Neuronal stem cell (in vitro differentiated cells): ENCODE measurements around the gene RSPRY1.

ENCODE experiments used
- DNase-seq: peaks from one replicate; pipeline ENCODE4 v3.0.0-alpha.2; 2013; ENCODE audit warnings: low spot score
- H2AFZ ChIP-seq: one replicate; pipeline ENCODE4 v1.6.1; 2013; ENCODE audit warnings: mild to moderate bottlenecking, low read length, inconsistent platforms
- H2AK5ac ChIP-seq: 2 replicates; pipeline ENCODE4 v1.6.1; 2013; ENCODE audit warnings: low read depth, mild to moderate bottlenecking, inconsistent platforms, low read length, moderate library complexity, mixed read lengths
- H2BK120ac ChIP-seq: 2 replicates; pipeline ENCODE4 v1.6.1; 2013; ENCODE audit warnings: low read depth, mild to moderate bottlenecking, inconsistent platforms, low read length, moderate library complexity, mixed read lengths
- H2BK12ac ChIP-seq: one replicate; pipeline ENCODE4 v1.6.1; 2013; ENCODE audit warnings: low read length, inconsistent platforms
- H2BK15ac ChIP-seq: 2 replicates; pipeline ENCODE4 v1.6.1; 2013; ENCODE audit warnings: mild to moderate bottlenecking, low read length, inconsistent platforms, mixed read lengths
- H2BK5ac ChIP-seq: one replicate; pipeline ENCODE4 v1.6.1; 2013; ENCODE audit warnings: inconsistent platforms, mild to moderate bottlenecking, low read length, moderate library complexity
- H3K14ac ChIP-seq: one replicate; pipeline ENCODE4 v1.6.1; 2013; ENCODE audit warnings: low read length, inconsistent platforms
- H3K18ac ChIP-seq: 2 replicates; pipeline ENCODE4 v1.6.1; 2013; ENCODE audit warnings: low read length, inconsistent platforms
- H3K23ac ChIP-seq: 2 replicates; pipeline ENCODE4 v1.6.1; 2013; ENCODE audit warnings: low read depth, mild to moderate bottlenecking, mixed read lengths, low read length, inconsistent platforms; ENCODE audit not compliant: poor library complexity
- H3K27ac ChIP-seq: replicated peaks from 3 replicates; pipeline ENCODE4 v1.5.1; 2013; ENCODE audit warnings: low read length, inconsistent platforms
- H3K27me3 ChIP-seq, 3 experiments: 2 replicates each; pipeline ENCODE4 v1.6.1; 2013; ENCODE audit warnings: low read length in 3 of 3, mild to moderate bottlenecking in 2 of 3, inconsistent platforms in 1 of 3, low read depth in 1 of 3, mixed read lengths in 1 of 3, moderate library complexity in 1 of 3; ENCODE audit not compliant: control insufficient read depth in 3 of 3, insufficient read depth in 3 of 3
- H3K36me3 ChIP-seq, 2 donors: replicated peaks in 1 of 2; 2 replicates each; pipeline ENCODE4 v1.6.1; 2013; ENCODE audit warnings: low read length in 2 of 2; ENCODE audit not compliant: control insufficient read depth in 2 of 2, insufficient read depth in 2 of 2
- H3K4ac ChIP-seq: 2 replicates; pipeline ENCODE4 v1.6.1; 2013; ENCODE audit warnings: inconsistent platforms, mild to moderate bottlenecking, low read length, moderate library complexity
- H3K4me1 ChIP-seq, 2 donors: 1 replicate in 1 of 2; 2 replicates in 1 of 2; pipeline ENCODE4 v1.6.1; 2013; ENCODE audit warnings: low read length in 2 of 2, low read depth in 1 of 2; ENCODE audit not compliant: control insufficient read depth in 2 of 2, insufficient read depth in 1 of 2
- H3K4me2 ChIP-seq: one replicate; pipeline ENCODE4 v1.6.1; 2013; ENCODE audit warnings: mild to moderate bottlenecking, low read length, inconsistent platforms; ENCODE audit not compliant: insufficient read depth, poor library complexity, severe bottlenecking
- H3K4me3 ChIP-seq, 2 donors: 2 replicates each; pipeline ENCODE4 v1.5.1; 2013; ENCODE audit warnings: low read length in 2 of 2, mild to moderate bottlenecking in 2 of 2, inconsistent platforms in 1 of 2, moderate library complexity in 1 of 2
- H3K79me1 ChIP-seq: one replicate; pipeline ENCODE4 v1.6.1; 2013; ENCODE audit warnings: low read depth, mild to moderate bottlenecking, inconsistent platforms, low read length, moderate library complexity
- H3K9ac ChIP-seq: one replicate; pipeline ENCODE4 v1.6.1; 2013; ENCODE audit warnings: mild to moderate bottlenecking, low read depth, low read length, inconsistent platforms; ENCODE audit not compliant: poor library complexity
- H3K9me3 ChIP-seq, 2 donors: replicated peaks in 1 of 2; 2 replicates each; pipeline versions ENCODE3 to v1.6.1; 2013; ENCODE audit warnings: low read length in 2 of 2, mild to moderate bottlenecking in 2 of 2, inconsistent platforms in 1 of 2, low read depth in 1 of 2, mixed read lengths in 1 of 2, moderate library complexity in 1 of 2; ENCODE audit not compliant: control insufficient read depth in 2 of 2, insufficient read depth in 1 of 2
- H4K8ac ChIP-seq: one replicate; pipeline ENCODE4 v1.6.1; 2013; ENCODE audit warnings: low read depth, mild to moderate bottlenecking, inconsistent platforms, low read length, moderate library complexity
- H4K91ac ChIP-seq: one replicate; pipeline ENCODE4 v1.6.1; 2013; ENCODE audit warnings: low read length, low read depth, mild to moderate bottlenecking, inconsistent platforms; ENCODE audit not compliant: poor library complexity
- WGBS, 2 donors: extraction: QIAGEN DNeasy Blood & Tissue Kit; methylation state at CpG; one replicate each; pipeline ENCODE4 v1.1.7; 2013; ENCODE audit warnings: missing lambda C conversion rate in 2 of 2, mixed read lengths in 1 of 2; ENCODE audit not compliant: insufficient read length in 2 of 2, insufficient replicate concordance in 1 of 2; ENCODE audit errors: extremely low coverage in 2 of 2; 5-methylcytosine and 5-hydroxymethylcytosine counted together

The RSPRY1 gene

GRCh38 chr16:57285379-57285778 lies 99.2 kb downstream of the RSPRY1 start:
- H3K27me3 ChIP-seq = peaks cover 12 to 61% (median 28%) of the 10 kb centered on the region in 3 experiments
- no peak overlapping the region for H4K91ac ChIP-seq
- H3K4ac ChIP-seq = no peak overlapping the region
- H2AK5ac ChIP-seq = no peak overlapping the region
- no peak overlapping the region for H4K8ac ChIP-seq
- no peak overlapping the region for H2BK15ac ChIP-seq
- H3K14ac ChIP-seq = no peak overlapping the region
- H3K9ac ChIP-seq = no peak overlapping the region
- no peak overlapping the region for H3K23ac ChIP-seq
- peaks cover 0 to 2% of the 10 kb centered on the region in 2 donors for H3K9me3 ChIP-seq
- H2AFZ ChIP-seq = no peak overlapping the region
- no peak overlapping the region for H3K27ac ChIP-seq
- no peak overlapping the region for H3K4me3 ChIP-seq
- no peaks in the 10 kb centered on the region for H3K36me3 ChIP-seq
- no peak for DNase-seq
- H3K4me2 ChIP-seq = peak overlapping the region; percentile 95
- H2BK12ac ChIP-seq = no peak overlapping the region
- H3K4me1 ChIP-seq = peaks cover 0 to 7% of the 10 kb centered on the region in 2 donors
- WGBS, 2 donors = no CpG with 5 or more reads among the region's 5 CpGs
- H3K79me1 ChIP-seq = no peaks in the 10 kb centered on the region
- no peak overlapping the region for H2BK5ac ChIP-seq
- H3K18ac ChIP-seq = no peak overlapping the region
- H2BK120ac ChIP-seq = no peak overlapping the region

GRCh38 chr16:57289391-57290257 lies 103.5 kb downstream of the RSPRY1 start:
- no peak overlapping the region for H2BK5ac ChIP-seq
- no peaks in the 10 kb centered on the region for H3K79me1 ChIP-seq
- H4K91ac ChIP-seq = no peak overlapping the region
- peak overlapping the region; percentile 61 for H3K18ac ChIP-seq
- WGBS, 2 donors = no CpG with 5 or more reads among the region's 14 CpGs
- peak overlapping the region; percentile 62 for H2BK15ac ChIP-seq
- no peak overlapping the region for H3K9ac ChIP-seq
- no peak overlapping the region for H2BK12ac ChIP-seq
- H3K4me3 ChIP-seq = peak overlapping the region in 1 of 2 donors; percentile 35
- H3K23ac ChIP-seq = peak overlapping the region; percentile 29
- H2BK120ac ChIP-seq = no peak overlapping the region
- peak overlapping the region; percentile 24 for H3K4ac ChIP-seq
- no peak for DNase-seq
- H4K8ac ChIP-seq = no peak overlapping the region
- H3K14ac ChIP-seq = no peak overlapping the region
- H2AFZ ChIP-seq = peak overlapping the region; percentile 58
- peaks cover 0 to 5% of the 10 kb centered on the region in 2 donors for H3K4me1 ChIP-seq
- no peak overlapping the region for H3K4me2 ChIP-seq
- no peaks in the 10 kb centered on the region for H3K9me3 ChIP-seq
- no peak overlapping the region for H2AK5ac ChIP-seq
- H3K36me3 ChIP-seq = no peaks in the 10 kb centered on the region
- peaks cover 3 to 23% (median 9%) of the 10 kb centered on the region in 3 experiments for H3K27me3 ChIP-seq
- no peak overlapping the region for H3K27ac ChIP-seq
